GM19372 (cell line): ENCODE results near the gene ZNF346.

Source experiments
- ATAC-seq: cut with Tn5 transposase; IDR thresholded peaks from one replicate; pipeline ENCODE4 v1.9.1; 2021; ENCODE audit warnings: mild to moderate bottlenecking, low read depth, moderate library complexity; ENCODE audit not compliant: unreplicated experiment

Gene ZNF346

DNA sequence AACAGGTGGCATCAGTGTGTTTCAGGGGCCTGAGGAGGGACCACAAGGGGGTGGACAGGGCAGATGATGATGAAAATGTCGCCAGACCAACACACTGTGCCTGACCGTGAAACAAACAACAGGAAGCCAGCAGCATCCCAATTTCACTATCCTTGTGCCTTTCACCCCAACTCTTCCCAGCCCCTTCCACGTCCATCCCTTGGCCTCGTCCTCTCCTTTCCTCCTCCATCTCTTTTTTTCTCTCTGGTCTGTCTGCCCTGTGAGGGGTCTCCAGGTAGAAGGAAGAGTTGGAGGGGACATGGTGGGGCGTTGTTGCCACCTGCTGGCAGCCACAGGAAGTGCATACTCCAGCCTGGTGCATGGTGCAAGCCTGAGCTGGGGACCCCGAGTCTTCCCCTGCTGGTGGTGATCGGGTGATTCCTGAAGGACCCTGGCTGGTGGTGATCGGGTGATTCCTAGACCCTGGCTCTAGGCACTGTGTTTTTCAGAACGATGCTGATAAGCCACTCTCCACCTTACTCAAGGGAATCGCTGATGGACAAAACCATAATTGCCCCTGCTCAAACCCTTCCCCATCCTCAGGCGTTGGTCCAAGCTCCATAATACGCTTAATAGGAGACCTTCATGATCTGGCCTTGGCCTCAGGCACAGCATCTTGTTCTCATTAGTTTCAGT is 89.4 kb downstream of the ZNF346 start:
- ATAC-seq, result peak; percentile 52

DNA sequence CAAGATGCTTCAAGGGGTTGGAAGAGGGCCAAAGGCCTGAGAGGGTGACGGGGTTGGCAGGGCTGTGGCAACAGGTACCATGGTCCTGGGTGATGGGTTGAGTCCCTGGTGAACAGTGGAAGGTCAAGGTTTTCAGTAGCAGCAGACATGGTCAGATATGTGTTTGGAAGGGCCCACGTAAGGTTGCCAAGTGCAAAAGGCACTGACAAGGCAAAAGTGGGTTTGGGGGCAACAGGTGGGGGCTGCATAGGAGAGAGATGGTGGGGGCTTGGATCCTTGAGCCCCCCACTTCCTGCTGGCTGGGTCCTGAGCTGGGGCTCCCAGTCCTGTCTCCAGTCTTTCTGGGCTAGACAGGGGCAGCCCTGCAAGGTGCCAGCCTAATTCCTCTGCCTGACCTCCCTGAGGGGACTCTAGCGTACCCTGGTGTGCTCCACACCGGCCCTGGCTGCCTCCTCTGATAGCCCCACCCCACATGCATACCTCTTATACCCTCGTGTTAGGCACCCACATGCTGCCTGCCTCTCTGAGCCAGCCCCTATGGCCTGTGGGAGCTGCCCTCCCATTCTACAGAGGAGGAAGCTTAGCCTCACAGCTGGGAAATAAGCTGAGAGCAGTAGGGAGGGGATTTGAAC is 90.2 kb downstream of the ZNF346 start:
- ATAC-seq, result no peak

DNA sequence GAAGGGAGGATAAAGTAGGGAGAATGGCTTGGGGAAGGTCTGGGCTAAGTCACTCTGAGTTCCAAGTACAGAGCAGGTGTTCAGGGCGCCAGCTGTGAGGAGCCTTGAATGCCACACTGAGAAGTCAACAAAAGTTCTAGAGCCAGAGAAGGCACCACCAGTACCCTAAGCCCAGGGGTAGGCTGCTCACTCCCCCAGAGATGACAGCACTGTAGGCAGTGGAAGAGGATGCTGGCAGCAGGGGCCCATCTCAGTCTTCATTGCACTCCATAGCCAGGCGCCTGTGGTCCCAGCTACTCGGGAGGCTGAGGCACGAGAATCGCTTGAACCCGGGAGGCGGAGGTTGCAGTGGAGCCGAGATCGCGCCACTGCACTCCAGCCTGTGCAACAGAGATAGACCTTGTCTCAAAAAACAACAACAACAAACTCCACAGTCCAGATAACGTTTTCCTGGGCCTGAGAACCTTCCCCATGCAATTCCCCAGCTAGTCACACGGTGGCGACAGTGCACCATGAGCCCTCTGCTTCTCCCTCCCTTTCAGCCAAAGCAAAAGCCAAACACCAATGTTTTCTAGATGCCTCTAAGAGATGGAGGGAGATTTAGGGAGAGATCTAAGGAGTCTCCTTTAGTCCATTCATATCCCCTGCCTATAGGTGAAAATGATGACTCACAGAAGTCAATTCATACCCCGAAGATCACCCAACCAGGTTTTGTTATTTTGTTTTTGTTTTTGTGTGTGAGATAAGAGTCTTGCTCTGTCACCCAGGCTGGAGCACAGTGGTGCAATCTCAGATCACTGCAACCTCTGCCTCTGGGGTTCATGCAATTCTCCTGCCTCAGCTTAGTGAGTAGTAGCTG is 91.3 kb downstream of the ZNF346 start:
- ATAC-seq, result no peak

DNA sequence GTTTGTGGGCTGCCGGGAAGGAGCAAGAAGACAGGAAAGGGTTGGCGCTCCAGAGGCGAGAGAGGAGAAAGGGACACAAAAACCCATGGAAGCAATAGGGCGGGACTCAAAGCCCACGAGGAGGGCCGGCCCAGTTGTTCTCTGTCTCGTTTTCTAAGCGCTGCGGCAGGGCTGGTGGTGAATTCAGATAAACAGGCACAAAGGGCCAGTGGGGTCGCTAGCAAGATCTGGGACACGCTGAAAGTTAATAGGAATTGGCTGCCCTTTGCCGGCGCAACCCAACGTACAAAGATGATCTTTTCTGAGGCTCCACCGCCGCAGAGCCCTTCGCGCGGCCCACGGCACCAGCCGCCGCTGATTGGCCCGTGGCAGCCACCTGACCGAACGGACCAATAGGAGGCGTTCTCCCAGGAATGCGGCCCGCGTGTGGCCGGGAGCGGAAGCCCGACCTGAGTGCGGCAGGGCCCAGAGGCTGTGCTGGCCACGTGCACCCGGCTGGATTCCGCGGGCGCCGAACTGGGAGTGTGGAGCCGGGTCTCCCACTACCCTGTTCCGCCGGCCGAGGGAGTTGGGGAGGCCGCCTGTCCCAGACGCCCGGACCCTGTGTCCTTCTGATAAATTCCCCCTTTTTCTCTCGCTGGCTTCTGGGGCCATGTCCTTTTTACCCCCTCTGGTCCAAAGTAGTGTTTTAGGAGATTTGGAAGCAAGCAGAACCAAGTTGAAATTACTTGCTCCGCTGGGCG is 94.3 kb downstream of the ZNF346 start:
- no peak for ATAC-seq

DNA sequence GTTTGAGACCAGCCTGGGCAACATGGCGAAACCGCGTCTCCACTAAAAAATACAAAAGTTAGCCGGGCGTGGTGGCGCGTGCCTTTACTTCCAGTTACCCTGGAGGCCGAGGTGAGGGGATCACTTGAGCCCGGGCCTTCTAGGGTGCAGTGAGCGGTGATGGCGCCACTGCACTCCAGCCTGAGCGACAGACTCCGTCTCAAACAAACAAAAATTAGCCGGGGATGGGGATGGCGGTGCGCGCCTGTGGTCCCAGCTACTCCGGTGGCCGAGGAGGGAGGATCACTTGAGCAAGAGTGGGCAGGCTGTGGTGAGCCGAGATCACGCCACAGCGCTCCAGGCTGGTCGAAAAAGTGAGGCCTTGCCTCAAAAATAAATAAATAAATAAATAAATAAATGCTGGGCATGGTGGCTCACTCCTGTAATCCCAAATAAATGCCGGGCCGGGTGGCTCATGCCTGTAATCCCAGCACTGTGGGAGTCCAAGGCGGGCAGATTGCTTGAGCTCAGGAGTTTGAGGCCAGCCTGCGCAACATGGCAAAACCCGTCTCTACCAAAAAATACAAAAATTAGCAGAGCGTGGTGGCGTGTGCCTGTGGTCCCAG is 95.0 kb downstream of the ZNF346 start:
- ATAC-seq, result no peak

DNA sequence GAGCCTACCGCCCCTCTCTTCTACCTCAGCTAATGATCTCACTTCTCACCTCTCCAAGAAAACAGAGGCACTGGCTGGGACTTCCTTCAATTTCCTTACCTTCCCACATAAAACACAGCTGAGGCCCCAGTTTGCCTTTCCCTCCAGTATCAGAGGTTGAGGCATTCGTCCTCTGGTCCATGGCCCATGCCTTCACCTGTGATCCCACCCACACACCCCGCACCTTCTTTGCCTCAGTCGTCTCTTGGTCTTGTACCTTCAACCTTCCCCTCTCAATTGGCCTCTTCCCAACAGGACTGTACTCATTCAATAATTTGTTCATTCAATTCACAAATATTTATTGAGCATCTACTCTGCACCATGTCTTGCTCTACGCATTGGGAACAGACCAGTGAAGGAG is 100.1 kb downstream of the ZNF346 start:
- ATAC-seq, result no peak

DNA sequence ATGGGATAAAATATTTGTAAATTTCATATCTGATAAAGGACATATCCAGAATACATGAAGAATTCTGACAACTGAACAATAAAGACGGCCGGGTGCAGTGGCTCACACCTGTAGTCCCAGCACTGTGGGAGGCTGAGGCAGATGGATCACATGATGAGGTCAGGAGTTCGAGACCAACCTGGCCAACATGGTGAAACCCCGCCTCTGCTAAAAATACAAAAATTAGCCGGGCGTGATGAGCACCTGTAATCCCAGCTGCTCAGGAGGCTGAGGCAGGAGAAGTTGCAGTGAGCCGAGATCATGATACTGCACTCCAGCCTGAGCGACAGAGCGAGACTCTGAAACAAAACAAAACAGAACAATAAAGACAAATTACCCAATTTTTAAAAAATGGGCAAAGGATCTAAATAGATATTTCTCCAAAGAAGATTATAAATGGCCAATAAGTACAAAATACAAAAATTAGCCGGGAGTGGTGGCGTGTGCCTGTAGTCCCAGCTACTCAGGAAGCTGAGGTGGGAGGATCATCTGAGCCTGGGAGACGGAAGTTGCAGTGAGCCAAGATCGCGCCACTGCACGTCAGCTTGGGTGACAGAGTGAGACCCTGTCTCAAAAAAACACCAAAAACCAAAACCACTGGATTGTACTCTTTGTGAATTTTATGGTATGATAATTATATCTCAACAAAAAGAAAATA is 101.4 kb downstream of the ZNF346 start:
- ATAC-seq, result no peak

DNA sequence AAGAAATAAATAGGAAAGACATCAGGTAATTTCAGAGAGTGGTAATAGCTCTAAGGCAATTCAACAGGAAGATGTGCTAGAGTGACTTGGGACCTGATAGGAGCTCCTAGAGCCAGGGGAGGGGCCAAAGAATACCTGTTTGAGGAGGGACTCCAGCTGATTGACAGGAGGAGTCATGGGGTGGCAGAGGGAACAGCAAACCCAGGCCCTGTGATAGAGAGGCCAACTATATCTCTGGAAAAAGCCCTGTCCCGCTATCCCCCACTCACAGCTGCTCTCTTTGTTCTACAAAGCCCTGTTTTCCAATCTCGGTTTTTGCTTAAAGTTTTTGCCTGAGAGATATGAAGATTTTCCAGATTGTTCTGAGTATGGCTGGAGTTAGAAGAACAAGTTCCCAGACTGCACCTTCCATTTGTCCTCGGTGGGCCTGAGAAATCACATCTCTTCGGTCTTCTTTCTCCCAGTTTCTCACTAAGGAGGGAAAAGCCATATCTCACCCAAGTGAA is 102.0 kb downstream of the ZNF346 start:
- ATAC-seq, result no peak

DNA sequence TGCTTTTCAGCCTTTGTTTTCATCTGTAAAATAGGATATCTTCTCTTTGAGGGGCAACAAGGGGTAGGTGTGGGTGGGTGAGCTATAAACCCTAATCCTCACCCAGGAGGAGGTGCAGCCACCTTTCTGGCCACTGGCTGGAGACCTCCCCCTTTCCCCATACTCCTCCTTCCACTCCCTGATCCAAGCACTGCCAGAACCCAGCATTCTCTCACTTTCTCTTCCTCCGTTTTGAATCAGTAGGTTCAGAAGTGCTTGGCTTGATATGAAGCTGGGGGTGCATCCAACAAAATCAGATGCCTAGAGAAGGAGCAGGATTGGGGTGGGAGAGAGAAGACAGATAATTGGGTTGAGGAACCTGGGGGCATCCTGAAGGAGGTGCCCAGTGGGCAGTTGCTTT is 104.3 kb downstream of the ZNF346 start:
- ATAC-seq, result no peak

DNA sequence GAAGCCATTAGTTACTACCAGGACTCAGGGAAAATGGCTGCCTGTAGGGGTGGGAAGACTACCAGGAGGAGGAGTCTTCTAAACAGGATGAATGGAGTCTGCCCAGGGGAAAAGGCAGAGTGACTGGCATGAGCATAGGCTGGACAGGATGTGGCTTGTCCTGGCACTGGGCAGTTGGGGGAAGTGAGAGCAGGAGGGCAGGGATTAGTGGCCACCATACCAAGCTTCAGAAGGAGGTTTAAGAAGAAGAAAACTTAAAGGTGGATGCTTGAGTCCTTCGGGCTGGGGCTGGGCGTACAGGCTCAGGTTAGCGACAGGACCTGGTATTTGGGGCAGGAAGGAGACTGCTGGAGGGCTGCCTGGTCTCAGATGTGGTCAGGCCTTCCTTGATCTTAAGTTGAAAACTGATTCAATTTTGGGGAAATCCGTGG is 106.1 kb downstream of the ZNF346 start:
- no peak for ATAC-seq

DNA sequence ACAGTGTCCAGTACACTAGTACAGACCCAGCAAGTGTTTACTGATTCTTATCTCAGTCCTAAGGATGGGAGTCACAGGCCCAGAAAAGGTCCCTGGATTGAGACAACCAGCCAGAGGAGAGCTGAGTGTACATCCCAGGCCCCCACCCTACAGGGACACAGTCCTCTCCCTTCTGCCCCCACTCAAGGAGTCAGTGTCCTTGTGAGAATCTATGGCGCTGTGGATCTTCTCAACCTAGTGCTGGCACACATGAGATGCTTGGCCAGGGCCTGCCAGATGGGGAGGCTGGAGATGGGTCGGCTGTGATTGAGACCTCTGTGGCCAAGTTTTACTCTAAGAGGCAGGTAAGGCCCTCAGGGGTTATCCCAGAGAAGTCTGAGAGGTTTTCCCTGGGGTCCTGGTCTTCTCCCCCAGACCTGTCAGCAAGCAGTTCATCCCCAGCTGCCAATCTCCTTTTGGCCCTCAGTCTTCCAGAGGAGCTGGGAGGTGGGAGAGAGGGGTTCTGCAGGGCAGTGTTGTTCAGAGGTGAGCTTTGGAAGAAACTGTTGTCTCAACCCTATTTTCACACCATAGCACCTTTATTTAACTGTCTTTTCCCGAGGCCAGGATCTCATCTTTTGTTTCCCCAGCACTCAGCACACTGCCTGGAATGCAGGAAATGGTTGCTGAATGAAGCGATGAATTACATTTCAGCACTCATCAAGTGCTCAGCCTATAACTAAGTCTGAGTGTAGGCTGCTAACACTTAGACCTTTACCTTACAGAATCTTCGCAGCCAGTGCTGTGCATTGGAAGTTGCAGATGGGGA is 107.9 kb downstream of the ZNF346 start:
- ATAC-seq, result no peak
